Caco-2 (cell line): ENCODE data around the gene CRP. TPM values are rescaled to one million over a fixed set of nuclear protein-coding genes. Genes with fewer than 3 reads are reported as not detected.

Experiments
- BruUV-seq: library from RNA; stranded (reverse); fragments of 400-500 nt; replicated peaks from 2 replicates; lab custom pipeline; 2021; lab: Mats Ljungman, UMichigan
- CTCF ChIA-PET: fragments of 300-600 bp; sonication (Branson Sonifier 250); formaldehyde crosslinking; loops from one replicate; lab custom pipeline; 2022; ENCODE audit warnings: antibody characterized with exemption; lab: Charles Lee
- POLR2A ChIA-PET: fragments of 300-600 bp; sonication (Branson Sonifier 250); formaldehyde crosslinking; loops from one replicate; lab custom pipeline; 2022; ENCODE audit warnings: antibody characterized with exemption; lab: Charles Lee
- DNase-seq, 2 experiments: peaks; one replicate each; pipeline versions ENCODE4 v3.0.0 to v3.0.0-alpha.2; 2020 to 2022
- H3K27me3 ChIP-seq: replicated peaks from 2 replicates; pipeline ENCODE4 v1.6.0; 2011; ENCODE audit warnings: low read length; ENCODE audit not compliant: control insufficient read depth, insufficient read depth
- H3K36me3 ChIP-seq: 2 replicates; pipeline ENCODE4 v1.5.1; 2011; ENCODE audit warnings: low read length; ENCODE audit not compliant: control insufficient read depth, insufficient read depth
- H3K4me1 ChIP-seq: fragments of 250-450 bp; sonication (Bioruptor Pico); 2 replicates; pipeline ENCODE4 v1.5.1; 2020; ENCODE audit warnings: mild to moderate bottlenecking
- H3K4me3 ChIP-seq: 2 replicates; pipeline ENCODE4 v1.5.1; 2011; ENCODE audit warnings: low read depth, mild to moderate bottlenecking, control low read depth, low read length
- H3K9me3 ChIP-seq: fragments of 250-450 bp; sonication (Bioruptor Pico); 2 replicates; pipeline ENCODE4 v1.5.1; 2020; ENCODE audit warnings: mild to moderate bottlenecking, moderate library complexity
- H3K27ac Mint-ChIP-seq: one replicate; pipeline ENCODE4 v1.8.0; 2022; ENCODE audit warnings: mixed read lengths; ENCODE audit not compliant: unreplicated experiment
- H3K27me3 Mint-ChIP-seq: one replicate; pipeline ENCODE4 v1.8.0; 2022; ENCODE audit warnings: mixed read lengths; ENCODE audit not compliant: insufficient read depth, unreplicated experiment
- H3K36me3 Mint-ChIP-seq: one replicate; pipeline ENCODE4 v1.8.0; 2022; ENCODE audit warnings: mild to moderate bottlenecking, mixed read lengths; ENCODE audit not compliant: insufficient read depth, unreplicated experiment
- H3K4me1 Mint-ChIP-seq: one replicate; pipeline ENCODE4 v1.8.0; 2022; ENCODE audit warnings: low read depth, mixed read lengths; ENCODE audit not compliant: unreplicated experiment
- H3K4me3 Mint-ChIP-seq: one replicate; pipeline ENCODE4 v1.8.0; 2022; ENCODE audit warnings: mild to moderate bottlenecking, moderate library complexity, mixed read lengths; ENCODE audit not compliant: unreplicated experiment
- H3K9me3 Mint-ChIP-seq: one replicate; pipeline ENCODE4 v1.8.0; 2022; ENCODE audit warnings: mixed read lengths; ENCODE audit not compliant: unreplicated experiment
- intact Hi-C: fragments of 100-400 bp; cut with micrococcal nuclease; formaldehyde crosslinking; loops from one replicate; pipeline ENCODE4 v1.10.0; 2022; ENCODE audit not compliant: unreplicated experiment
- total RNA-seq: library from RNA; stranded (reverse); gene quantifications from 2 replicates; pipeline ENCODE4 v1.2.3, GENCODE V29; 2022
- TF ChIP-seq, protein P1 (sequence below), 2 experiments: fragments of 200-600 bp in 1 of 2; IDR thresholded peaks; 1 replicate in 1 of 2; 2 replicates in 1 of 2; pipeline versions ENCODE4 v1.5.1 to v1.8.0; 2011 to 2022; ENCODE audit warnings: antibody characterized with exemption in 1 of 2, control low read depth in 1 of 2, inconsistent platforms in 1 of 2, low read depth in 1 of 2, low read length in 1 of 2, mild to moderate bottlenecking in 1 of 2, moderate library complexity in 1 of 2; ENCODE audit not compliant: insufficient read depth in 1 of 2, severe bottlenecking in 1 of 2, unreplicated experiment in 1 of 2

Gene CRP
- total RNA-seq, 1 experiment from 2014 or later: not detected

DNA sequence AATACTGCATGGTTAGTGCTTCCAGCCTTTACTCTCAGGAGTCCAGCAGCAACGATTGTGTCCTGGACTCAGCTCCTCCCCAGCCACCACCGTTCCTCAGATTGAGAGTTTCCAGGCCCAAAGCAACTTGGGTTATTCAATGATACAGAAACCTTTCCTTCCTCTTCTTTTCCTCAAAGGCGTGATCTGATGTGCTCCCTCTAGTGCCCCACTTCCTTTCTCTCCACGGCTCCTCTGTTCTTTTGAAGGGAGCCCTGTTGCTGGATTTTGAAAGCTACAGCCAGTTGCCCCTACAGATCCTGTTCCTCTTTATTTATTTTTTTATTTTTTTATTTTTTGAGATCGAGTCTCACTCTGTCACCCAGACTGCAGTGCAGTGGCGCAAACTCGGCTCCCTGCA lies 14.1 kb downstream of the CRP start:
- no peaks in the 10 kb centered on the region for H3K4me1 Mint-ChIP-seq
- H3K27ac Mint-ChIP-seq: no peak overlapping the region
- no peaks in the 10 kb centered on the region for H3K27me3 ChIP-seq
- no peaks in the 10 kb centered on the region for H3K4me1 ChIP-seq
- ChIA-PET POLR2A (no interaction called here), CTCF (no interaction called here)
- no peaks in the 10 kb centered on the region for H3K36me3 ChIP-seq
- no peaks in the 10 kb centered on the region for H3K36me3 Mint-ChIP-seq
- TF ChIP-seq, protein P1, sequence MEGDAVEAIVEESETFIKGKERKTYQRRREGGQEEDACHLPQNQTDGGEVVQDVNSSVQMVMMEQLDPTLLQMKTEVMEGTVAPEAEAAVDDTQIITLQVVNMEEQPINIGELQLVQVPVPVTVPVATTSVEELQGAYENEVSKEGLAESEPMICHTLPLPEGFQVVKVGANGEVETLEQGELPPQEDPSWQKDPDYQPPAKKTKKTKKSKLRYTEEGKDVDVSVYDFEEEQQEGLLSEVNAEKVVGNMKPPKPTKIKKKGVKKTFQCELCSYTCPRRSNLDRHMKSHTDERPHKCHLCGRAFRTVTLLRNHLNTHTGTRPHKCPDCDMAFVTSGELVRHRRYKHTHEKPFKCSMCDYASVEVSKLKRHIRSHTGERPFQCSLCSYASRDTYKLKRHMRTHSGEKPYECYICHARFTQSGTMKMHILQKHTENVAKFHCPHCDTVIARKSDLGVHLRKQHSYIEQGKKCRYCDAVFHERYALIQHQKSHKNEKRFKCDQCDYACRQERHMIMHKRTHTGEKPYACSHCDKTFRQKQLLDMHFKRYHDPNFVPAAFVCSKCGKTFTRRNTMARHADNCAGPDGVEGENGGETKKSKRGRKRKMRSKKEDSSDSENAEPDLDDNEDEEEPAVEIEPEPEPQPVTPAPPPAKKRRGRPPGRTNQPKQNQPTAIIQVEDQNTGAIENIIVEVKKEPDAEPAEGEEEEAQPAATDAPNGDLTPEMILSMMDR (IDR thresholded peaks at IDR 0.05; ENCODE audit: insufficient read depth in 1 of 2, low read depth in 1 of 2, low read length in 1 of 2, severe bottlenecking in 1 of 2, unreplicated experiment in 1 of 2): no peak
- no peaks in the 10 kb centered on the region for H3K9me3 ChIP-seq
- H3K4me3 ChIP-seq: no peak overlapping the region
- H3K27me3 Mint-ChIP-seq: peaks cover 7% of the 10 kb centered on the region
- H3K9me3 Mint-ChIP-seq: no peaks in the 10 kb centered on the region
- no peak overlapping the region for H3K4me3 Mint-ChIP-seq
- no TSS peak for BruUV-seq
- DNase-seq: no peak
- intact Hi-C loops: no loop called here

DNA sequence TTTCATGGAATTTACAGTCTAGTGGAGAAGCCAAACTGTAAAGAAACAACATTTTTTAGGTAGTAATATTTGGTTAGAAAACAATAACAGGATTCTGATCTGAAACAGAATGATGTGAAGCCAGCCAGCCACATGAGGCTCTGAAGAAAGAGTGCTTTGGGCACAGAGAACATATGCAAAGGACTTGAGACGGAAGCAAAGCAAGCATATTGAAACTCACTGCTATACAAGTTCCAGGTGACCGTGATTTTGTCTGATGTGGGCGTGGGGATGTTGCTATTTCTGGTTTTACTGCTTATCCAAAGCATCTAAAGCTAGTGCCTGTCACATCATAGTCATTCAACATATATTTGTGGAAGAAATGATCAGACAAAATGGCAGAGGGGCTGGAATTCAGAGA lies 14.7 kb downstream of the CRP start:
- DNase-seq: no peak
- H3K4me1 Mint-ChIP-seq: no peaks in the 10 kb centered on the region
- no TSS peak for BruUV-seq
- H3K27ac Mint-ChIP-seq: no peak overlapping the region
- ChIA-PET CTCF (no interaction called here), POLR2A (no interaction called here)
- Histone ChIP-seq H3K9me3 (no peaks in the 10 kb centered on the region), H3K4me1 (no peaks in the 10 kb centered on the region), H3K4me3 (no peak overlapping the region), H3K36me3 (no peaks in the 10 kb centered on the region), H3K27me3 (no peaks in the 10 kb centered on the region)
- H3K9me3 Mint-ChIP-seq: no peaks in the 10 kb centered on the region
- TF ChIP-seq, protein P1 (IDR thresholded peaks at IDR 0.05; ENCODE audit: insufficient read depth in 1 of 2, low read depth in 1 of 2, low read length in 1 of 2, severe bottlenecking in 1 of 2, unreplicated experiment in 1 of 2): no peak
- H3K27me3 Mint-ChIP-seq: peaks cover 7% of the 10 kb centered on the region
- H3K4me3 Mint-ChIP-seq: no peak overlapping the region
- no peaks in the 10 kb centered on the region for H3K36me3 Mint-ChIP-seq
- intact Hi-C loops: no loop called here

DNA sequence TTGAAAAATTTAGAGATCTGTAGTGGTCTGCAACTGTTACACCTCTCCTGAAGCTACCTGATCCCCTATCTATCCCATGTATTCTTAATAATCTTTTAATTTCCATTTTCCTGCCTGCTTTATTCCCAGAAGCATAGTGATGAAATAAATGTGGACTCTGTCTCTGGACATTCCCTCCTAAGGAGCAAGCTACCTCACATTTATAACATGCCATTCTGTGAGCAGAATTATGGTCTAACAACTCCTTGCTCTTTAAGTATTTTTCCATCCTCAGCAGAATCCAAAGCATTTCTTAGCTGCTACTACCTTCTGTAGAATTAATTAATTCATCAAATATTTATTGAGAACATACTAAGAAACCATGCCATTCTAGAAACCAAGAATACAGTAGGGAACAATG lies 15.1 kb downstream of the CRP start:
- no peaks in the 10 kb centered on the region for H3K36me3 ChIP-seq
- Mint-ChIP-seq H3K27me3 (peaks cover 7% of the 10 kb centered on the region), H3K9me3 (no peaks in the 10 kb centered on the region), H3K27ac (no peak overlapping the region), H3K4me3 (no peak overlapping the region), H3K36me3 (no peaks in the 10 kb centered on the region), H3K4me1 (no peaks in the 10 kb centered on the region)
- ChIA-PET CTCF (no interaction called here), POLR2A (no interaction called here)
- H3K27me3 ChIP-seq: no peaks in the 10 kb centered on the region
- no peaks in the 10 kb centered on the region for H3K9me3 ChIP-seq
- no peaks in the 10 kb centered on the region for H3K4me1 ChIP-seq
- intact Hi-C loops: no loop called here
- TF ChIP-seq, protein P1 (IDR thresholded peaks at IDR 0.05; ENCODE audit: insufficient read depth in 1 of 2, low read depth in 1 of 2, low read length in 1 of 2, severe bottlenecking in 1 of 2, unreplicated experiment in 1 of 2): no peak
- BruUV-seq: no TSS peak
- H3K4me3 ChIP-seq: no peak overlapping the region
- DNase-seq: no peak
